HCT116 (cell line): ENCODE measurements around the gene C11orf87. TPM values are rescaled to one million over a fixed set of nuclear protein-coding genes. Genes with fewer than 3 reads are reported as not detected.

Experiments used
- ATAC-seq: fragments of 200-7000 bp; cut with Tn5 transposase; 2 replicates; pipeline ENCODE4 v1.9.1; 2020; ENCODE audit warnings: mild to moderate bottlenecking, moderate library complexity
- Bru-seq: library from RNA; stranded (reverse); fragments of 400-500 nt; gene quantifications from one replicate; lab custom pipeline; 2021; lab: Mats Ljungman, UMichigan
- BruChase-seq, 2 experiments: library from RNA; stranded (reverse); fragments of 400-500 nt; gene quantifications; one replicate each; lab custom pipeline; 2021; lab: Mats Ljungman, UMichigan
- BruUV-seq: library from RNA; stranded (reverse); fragments of 400-500 nt; replicated peaks from 2 replicates; lab custom pipeline; 2021; lab: Mats Ljungman, UMichigan
- CTCF ChIA-PET: fragments of 300-600 bp; sonication (Branson Sonifier 250); formaldehyde crosslinking; loops from one replicate; lab custom pipeline; 2021; ENCODE audit warnings: antibody characterized with exemption; lab: Charles Lee
- POLR2A ChIA-PET: fragments of 300-600, 350-600 bp; sonication (Branson Sonifier 250); formaldehyde crosslinking; loops from one replicate; lab custom pipeline; 2021; ENCODE audit warnings: antibody characterized with exemption; lab: Charles Lee
- RAD21 ChIA-PET, 2 experiments: fragments of 300-600 bp; sonication (Branson Sonifier 250); formaldehyde crosslinking; loops; one replicate each; lab custom pipeline; 2023; ENCODE audit warnings: low total read pairs in 2 of 2; ENCODE audit not compliant: uncharacterized antibody in 2 of 2, unreplicated experiment in 2 of 2, low non-redundant PET in 1 of 2; lab: Charles Lee
- DNase-seq: peaks from one replicate; pipeline ENCODE4 v3.0.0-alpha.2; 2010; ENCODE audit warnings: low read depth, low spot score
- H2AFZ ChIP-seq: fragments of 200-600 bp; shearing (Covaris generic), sonication (generic); 2 replicates; pipeline ENCODE4 v1.6.1; 2017; ENCODE audit warnings: low read depth, mixed run types, mixed read lengths, antibody characterized with exemption, low read length; ENCODE audit not compliant: poor library complexity, severe bottlenecking
- H3K27ac ChIP-seq: 2 replicates; pipeline ENCODE4 v1.5.1; 2012; ENCODE audit warnings: low read depth, low read length
- H3K27me3 ChIP-seq: fragments of 200-600 bp; sonication (generic); 2 replicates; pipeline ENCODE4 v1.6.1; 2016; ENCODE audit warnings: mixed run types, low read length, mixed read lengths; ENCODE audit not compliant: insufficient read depth
- H3K36me3 ChIP-seq, 2 experiments: fragments of 200-500 bp in 1 of 2; fragments of 200-600 bp in 1 of 2; sonication (Bioruptor generic) in 1 of 2; sonication (generic) in 1 of 2; 2 replicates each; pipeline versions ENCODE4 v1.5.1 to v1.6.1; 2014 to 2016; ENCODE audit warnings: low read length in 2 of 2, inconsistent platforms in 1 of 2, mixed read lengths in 1 of 2, mixed run types in 1 of 2; ENCODE audit not compliant: insufficient read depth in 2 of 2, control insufficient read depth in 1 of 2
- H3K4me1 ChIP-seq, 2 experiments: fragments of 200-600 bp in 1 of 2; sonication (generic) in 1 of 2; 2 replicates each; pipeline versions ENCODE4 v1.5.1 to v1.6.1; 2012 to 2017; ENCODE audit warnings: low read length in 2 of 2, inconsistent platforms in 1 of 2, mild to moderate bottlenecking in 1 of 2, mixed read lengths in 1 of 2, mixed run types in 1 of 2, moderate library complexity in 1 of 2; ENCODE audit not compliant: insufficient read depth in 2 of 2, control insufficient read depth in 1 of 2
- H3K4me2 ChIP-seq: fragments of 200-600 bp; sonication (generic); 2 replicates; pipeline ENCODE4 v1.6.1; 2017; ENCODE audit warnings: mixed run types, low read length, mixed read lengths
- H3K4me3 ChIP-seq, 2 experiments: fragments of 200-600 bp in 1 of 2; sonication (generic) in 1 of 2; replicated peaks in 1 of 2; 2 replicates each; pipeline ENCODE4 v1.5.1; 2011 to 2016; ENCODE audit warnings: low read length in 2 of 2, control low read depth in 1 of 2, low read depth in 1 of 2, mild to moderate bottlenecking in 1 of 2, mixed read lengths in 1 of 2, mixed run types in 1 of 2
- H3K79me2 ChIP-seq: fragments of 200-600 bp; sonication (generic); 2 replicates; pipeline ENCODE4 v1.6.1; 2017; ENCODE audit warnings: mild to moderate bottlenecking, mixed run types, low read length, moderate library complexity, mixed read lengths; ENCODE audit not compliant: insufficient read depth
- H3K9ac ChIP-seq: fragments of 200-600 bp; sonication (generic); 2 replicates; pipeline ENCODE4 v1.6.1; 2016; ENCODE audit warnings: low read length, mixed read lengths
- H3K9me2 ChIP-seq: fragments of 200-600 bp; sonication (generic), shearing (Covaris generic); 2 replicates; pipeline ENCODE4 v1.6.1; 2017; ENCODE audit warnings: mixed run types, mild to moderate bottlenecking, moderate library complexity; ENCODE audit not compliant: insufficient read depth
- H3K9me3 ChIP-seq, 2 experiments: fragments of 200-500 bp in 1 of 2; fragments of 200-600 bp in 1 of 2; sonication (Bioruptor generic) in 1 of 2; sonication (generic) in 1 of 2; 2 replicates each; pipeline ENCODE4 v1.6.1; 2014 to 2017; ENCODE audit warnings: low read length in 2 of 2, mixed read lengths in 2 of 2, inconsistent platforms in 1 of 2, low read depth in 1 of 2, mild to moderate bottlenecking in 1 of 2, mixed run types in 1 of 2, moderate library complexity in 1 of 2; ENCODE audit not compliant: control insufficient read depth in 1 of 2, insufficient read depth in 1 of 2
- H4K20me1 ChIP-seq: fragments of 200-600 bp; sonication (generic), shearing (Covaris generic); 2 replicates; pipeline ENCODE4 v1.6.1; 2017; ENCODE audit warnings: mixed run types, mild to moderate bottlenecking, moderate library complexity; ENCODE audit not compliant: insufficient read depth
- CBX3 ChIP-seq: IDR thresholded peaks from 2 replicates; pipeline ENCODE4 v1.6.1; 2012; ENCODE audit warnings: low read depth
- ELF1 ChIP-seq: IDR thresholded peaks from 2 replicates; pipeline ENCODE4 v1.6.1; 2012; ENCODE audit warnings: low read depth, borderline replicate concordance
- EZH2 ChIP-seq: fragments of 200-600 bp; sonication (generic); IDR thresholded peaks from 2 replicates; pipeline ENCODE4 v1.6.1; 2017; ENCODE audit warnings: antibody characterized with exemption, mixed run types
- EZH2phosphoT487 ChIP-seq: fragments of 200-600 bp; IDR thresholded peaks from 2 replicates; pipeline ENCODE4 v1.6.1; 2018; ENCODE audit warnings: antibody characterized with exemption, borderline replicate concordance
- FOSL1 ChIP-seq: IDR thresholded peaks from 2 replicates; pipeline ENCODE4 v1.6.1; 2012; ENCODE audit warnings: low read depth
- JUND ChIP-seq: IDR thresholded peaks from 2 replicates; pipeline ENCODE4 v1.6.1; 2012
- MAX ChIP-seq: IDR thresholded peaks from 2 replicates; pipeline ENCODE4 v1.6.1; 2012
- POLR2A ChIP-seq: IDR thresholded peaks from 2 replicates; pipeline ENCODE4 v1.7.0; 2011; ENCODE audit warnings: borderline replicate concordance; ENCODE audit not compliant: insufficient read depth, insufficient read length; ENCODE audit errors: extremely low read depth
- POLR2AphosphoS5 ChIP-seq: IDR thresholded peaks from 2 replicates; pipeline ENCODE4 v1.6.1; 2011; ENCODE audit warnings: mild to moderate bottlenecking, low read depth, low read length, moderate library complexity
- RAD21 ChIP-seq: IDR thresholded peaks from 2 replicates; pipeline ENCODE4 v1.6.1; 2012; ENCODE audit warnings: low read depth, mild to moderate bottlenecking
- SIN3A ChIP-seq: IDR thresholded peaks from 2 replicates; pipeline ENCODE4 v1.6.1; 2012; ENCODE audit warnings: low read depth
- SP1 ChIP-seq: IDR thresholded peaks from 2 replicates; pipeline ENCODE4 v1.6.1; 2012; ENCODE audit warnings: low read depth
- TCF7L2 ChIP-seq: IDR thresholded peaks from 2 replicates; pipeline ENCODE4 v1.7.0; 2011; ENCODE audit warnings: borderline replicate concordance, inconsistent platforms; ENCODE audit not compliant: insufficient read depth, insufficient read length; ENCODE audit errors: extremely low read depth
- YY1 ChIP-seq: IDR thresholded peaks from 2 replicates; pipeline ENCODE4 v1.6.1; 2011; ENCODE audit warnings: low read length, low read depth, moderate library complexity, mild to moderate bottlenecking; ENCODE audit not compliant: insufficient replicate concordance; ENCODE audit errors: extremely low read depth
- ZBTB33 ChIP-seq: IDR thresholded peaks from 2 replicates; pipeline ENCODE4 v1.6.1; 2011; ENCODE audit warnings: mild to moderate bottlenecking, low read length, moderate library complexity; ENCODE audit not compliant: insufficient replicate concordance; ENCODE audit errors: extremely low read depth
- ZFX ChIP-seq: fragments of 450-650 bp; IDR thresholded peaks from 2 replicates; pipeline ENCODE4 v1.6.1; 2017
- intact Hi-C: fragments of 100-400 bp; cut with micrococcal nuclease; formaldehyde crosslinking; loops from 2 replicates; pipeline ENCODE4 v1.10.0; 2022
- long read RNA-seq: library from polyadenylated mRNA; unstranded; transcript quantifications from one replicate; pipeline ENCODE4 v2.0.0, GENCODE V29; 2021; ENCODE audit not compliant: unreplicated experiment
- polyA plus RNA-seq: library from polyadenylated mRNA; unstranded; fragments of >200 nt; gene quantifications from 2 replicates; pipeline ENCODE4 v1.2.1, GENCODE V29; 2012; ENCODE audit warnings: missing spikeins
- total RNA-seq: library from RNA; stranded (reverse); gene quantifications from one replicate; pipeline ENCODE4 v1.2.1, GENCODE V29; 2021; ENCODE audit not compliant: unreplicated experiment
- TF ChIP-seq, protein P1 (sequence below): IDR thresholded peaks from 2 replicates; pipeline ENCODE4 v1.6.1; 2012; ENCODE audit warnings: low read depth
- TF ChIP-seq, protein P2 (sequence below), 3 experiments: fragments of 200-600 bp in 1 of 3; sonication (generic) in 1 of 3; IDR thresholded peaks in 2 of 3; conservative IDR thresholded peaks in 1 of 3; 2 replicates each; pipeline ENCODE4 v1.5.1; 2012 to 2017; ENCODE audit warnings: low read depth in 2 of 3, low read length in 2 of 3, antibody characterized with exemption in 1 of 3, borderline replicate concordance in 1 of 3, control low read depth in 1 of 3, mild to moderate bottlenecking in 1 of 3, mixed read lengths in 1 of 3, mixed run types in 1 of 3, moderate library complexity in 1 of 3; ENCODE audit not compliant: insufficient read depth in 1 of 3

The C11orf87 gene
- total RNA-seq (0.05 TPM), Bru-seq, nascent RNA (not detected), BruChase-seq, experiment 1, labeled RNA remaining after a 6-hour chase (percentile 16 among the genes with signal in this experiment), BruChase-seq, experiment 2, labeled RNA remaining after a 2-hour chase (percentile 9 among the genes with signal in this experiment)
- polyA plus RNA-seq = not detected in 2 replicates
- long read RNA-seq = 0 reads

DNA sequence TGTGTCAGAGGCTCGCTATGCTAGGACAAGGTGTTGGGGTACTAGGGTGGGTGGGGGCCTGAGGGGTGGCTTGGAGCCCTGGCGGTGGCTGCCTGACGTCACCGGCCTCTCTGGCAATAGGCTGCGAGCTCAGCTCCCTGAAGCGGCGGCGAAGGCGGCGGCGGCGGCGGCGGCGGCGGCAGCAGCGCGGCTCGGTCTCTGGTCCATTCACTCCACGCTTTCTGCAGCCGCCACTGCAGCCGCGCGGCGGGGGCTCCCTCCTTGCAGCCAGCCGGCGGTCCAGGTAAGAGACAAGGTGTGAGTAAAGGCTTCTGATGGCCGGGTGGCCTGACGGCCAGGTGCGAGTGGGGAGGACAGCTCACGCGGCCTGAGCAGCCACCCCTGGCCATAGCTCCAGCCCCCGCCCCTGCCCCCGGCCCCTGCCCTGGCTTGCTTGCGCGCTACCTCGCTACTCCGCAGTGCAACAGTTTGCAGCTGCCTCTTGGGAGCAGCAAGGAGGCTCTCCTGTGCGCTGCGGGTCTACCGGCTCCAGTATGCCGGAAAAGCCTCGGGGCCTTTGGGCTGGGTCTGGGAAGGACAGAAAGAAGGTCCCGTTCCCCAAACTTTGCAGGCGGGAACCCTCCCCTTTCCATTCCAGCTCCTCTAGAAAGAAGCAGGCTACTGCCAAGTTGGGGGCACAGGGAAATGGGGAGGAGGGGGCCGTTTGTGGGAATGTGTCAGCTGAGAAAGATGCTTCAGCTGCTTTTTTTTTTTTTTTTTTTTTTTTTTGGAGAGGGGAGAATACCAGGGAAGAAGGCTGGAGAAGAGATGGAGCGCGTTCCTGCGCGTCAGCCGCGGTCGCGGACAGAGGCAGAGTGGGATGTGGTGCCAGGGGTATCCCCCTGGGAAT is at the start of gene C11orf87:
TSS of gene C11orf87 (plus strand) at position 210 of the 889 bp plus-strand sequence. CDS start 1,444 bp downstream, outside the sequence.
- no peaks in the 10 kb centered on the region for H3K9me2 ChIP-seq
- intact Hi-C loops = no loop called here
- no peak for TF ChIP-seq EZH2phosphoT487
- TF ChIP-seq, protein P1, sequence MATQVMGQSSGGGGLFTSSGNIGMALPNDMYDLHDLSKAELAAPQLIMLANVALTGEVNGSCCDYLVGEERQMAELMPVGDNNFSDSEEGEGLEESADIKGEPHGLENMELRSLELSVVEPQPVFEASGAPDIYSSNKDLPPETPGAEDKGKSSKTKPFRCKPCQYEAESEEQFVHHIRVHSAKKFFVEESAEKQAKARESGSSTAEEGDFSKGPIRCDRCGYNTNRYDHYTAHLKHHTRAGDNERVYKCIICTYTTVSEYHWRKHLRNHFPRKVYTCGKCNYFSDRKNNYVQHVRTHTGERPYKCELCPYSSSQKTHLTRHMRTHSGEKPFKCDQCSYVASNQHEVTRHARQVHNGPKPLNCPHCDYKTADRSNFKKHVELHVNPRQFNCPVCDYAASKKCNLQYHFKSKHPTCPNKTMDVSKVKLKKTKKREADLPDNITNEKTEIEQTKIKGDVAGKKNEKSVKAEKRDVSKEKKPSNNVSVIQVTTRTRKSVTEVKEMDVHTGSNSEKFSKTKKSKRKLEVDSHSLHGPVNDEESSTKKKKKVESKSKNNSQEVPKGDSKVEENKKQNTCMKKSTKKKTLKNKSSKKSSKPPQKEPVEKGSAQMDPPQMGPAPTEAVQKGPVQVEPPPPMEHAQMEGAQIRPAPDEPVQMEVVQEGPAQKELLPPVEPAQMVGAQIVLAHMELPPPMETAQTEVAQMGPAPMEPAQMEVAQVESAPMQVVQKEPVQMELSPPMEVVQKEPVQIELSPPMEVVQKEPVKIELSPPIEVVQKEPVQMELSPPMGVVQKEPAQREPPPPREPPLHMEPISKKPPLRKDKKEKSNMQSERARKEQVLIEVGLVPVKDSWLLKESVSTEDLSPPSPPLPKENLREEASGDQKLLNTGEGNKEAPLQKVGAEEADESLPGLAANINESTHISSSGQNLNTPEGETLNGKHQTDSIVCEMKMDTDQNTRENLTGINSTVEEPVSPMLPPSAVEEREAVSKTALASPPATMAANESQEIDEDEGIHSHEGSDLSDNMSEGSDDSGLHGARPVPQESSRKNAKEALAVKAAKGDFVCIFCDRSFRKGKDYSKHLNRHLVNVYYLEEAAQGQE = no peak
- TF ChIP-seq JUND = no peak
- TF ChIP-seq MAX = no peak
- TF ChIP-seq, protein P2, sequence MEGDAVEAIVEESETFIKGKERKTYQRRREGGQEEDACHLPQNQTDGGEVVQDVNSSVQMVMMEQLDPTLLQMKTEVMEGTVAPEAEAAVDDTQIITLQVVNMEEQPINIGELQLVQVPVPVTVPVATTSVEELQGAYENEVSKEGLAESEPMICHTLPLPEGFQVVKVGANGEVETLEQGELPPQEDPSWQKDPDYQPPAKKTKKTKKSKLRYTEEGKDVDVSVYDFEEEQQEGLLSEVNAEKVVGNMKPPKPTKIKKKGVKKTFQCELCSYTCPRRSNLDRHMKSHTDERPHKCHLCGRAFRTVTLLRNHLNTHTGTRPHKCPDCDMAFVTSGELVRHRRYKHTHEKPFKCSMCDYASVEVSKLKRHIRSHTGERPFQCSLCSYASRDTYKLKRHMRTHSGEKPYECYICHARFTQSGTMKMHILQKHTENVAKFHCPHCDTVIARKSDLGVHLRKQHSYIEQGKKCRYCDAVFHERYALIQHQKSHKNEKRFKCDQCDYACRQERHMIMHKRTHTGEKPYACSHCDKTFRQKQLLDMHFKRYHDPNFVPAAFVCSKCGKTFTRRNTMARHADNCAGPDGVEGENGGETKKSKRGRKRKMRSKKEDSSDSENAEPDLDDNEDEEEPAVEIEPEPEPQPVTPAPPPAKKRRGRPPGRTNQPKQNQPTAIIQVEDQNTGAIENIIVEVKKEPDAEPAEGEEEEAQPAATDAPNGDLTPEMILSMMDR (IDR thresholded peaks at IDR 0.05 in 2 of 3, conservative IDR thresholded peaks at IDR 0.05 in 1 of 3; ENCODE audit: borderline replicate concordance in 1 of 3, insufficient read depth in 1 of 3, low read depth in 2 of 3, low read length in 2 of 3) = no peak
- no peak for TF ChIP-seq POLR2A
- TF ChIP-seq YY1 = no peak
- TF ChIP-seq TCF7L2 = no peak
- TF ChIP-seq EZH2 = no peak
- no peak for TF ChIP-seq RAD21
- TF ChIP-seq CBX3 = no peak
- no peak for TF ChIP-seq SP1
- TF ChIP-seq ZBTB33 = no peak
- no peak for TF ChIP-seq SIN3A
- TF ChIP-seq ZFX = no peak
- no peak for TF ChIP-seq POLR2AphosphoS5
- no peak for TF ChIP-seq FOSL1
- TF ChIP-seq ELF1 = no peak
- no peaks in the 10 kb centered on the region for H3K79me2 ChIP-seq
- no peaks in the 10 kb centered on the region for H3K9me3 ChIP-seq
- H4K20me1 ChIP-seq = no peaks in the 10 kb centered on the region
- no peak for DNase-seq
- BruUV-seq = no TSS peak
- ATAC-seq = no peak
- H3K4me2 ChIP-seq = no peak within 1 kb of the TSS
- ChIA-PET CTCF (no interaction called here), RAD21 (no interaction called here), POLR2A (no interaction called here)
- no peak within 1 kb of the TSS for H3K27ac ChIP-seq
- H3K4me3 ChIP-seq = no peak within 1 kb of the TSS
- H3K36me3 ChIP-seq = no peaks in the 10 kb centered on the region
- no peak within 1 kb of the TSS for H3K9ac ChIP-seq
- no peaks in the 10 kb centered on the region for H3K27me3 ChIP-seq
- no peaks in the 10 kb centered on the region for H3K4me1 ChIP-seq
- H2AFZ ChIP-seq = no peak within 1 kb of the TSS
